ENCODE measurements around the gene BMP2K.

Gene BMP2K

GRCh38 chr4:78910612-78911011 lies 134.5 kb downstream of the BMP2K start:
- DNase-seq (ENCODE audit: low read depth in 2 of 2) = no peak
- no peak for TF ChIP-seq CTCF (IDR thresholded peaks at IDR 0.05; ENCODE audit: low read depth, low read length)
- no peak overlapping the region for H3K4me3 ChIP-seq (replicated peaks in 1 of 2; ENCODE audit: low read depth in 2 of 2, low read length in 2 of 2)

GRCh38 chr4:78922207-78922606 lies 146.1 kb downstream of the BMP2K start:
- TF ChIP-seq CTCF (IDR thresholded peaks at IDR 0.05; ENCODE audit: low read depth, low read length) = no peak
- H3K4me3 ChIP-seq (replicated peaks in 1 of 2; ENCODE audit: low read depth in 2 of 2, low read length in 2 of 2) = no peak overlapping the region
- peak; percentile 17 to 73 for DNase-seq (ENCODE audit: low read depth in 2 of 2)

GRCh38 chr4:78923464-78924312 lies 147.5 kb downstream of the BMP2K start:
- no peak for TF ChIP-seq CTCF (IDR thresholded peaks at IDR 0.05; ENCODE audit: low read depth, low read length)
- no peak overlapping the region for H3K4me3 ChIP-seq (replicated peaks in 1 of 2; ENCODE audit: low read depth in 2 of 2, low read length in 2 of 2)
- peak in 1 of 2 donors; percentile 13 for DNase-seq (ENCODE audit: low read depth in 2 of 2)

GRCh38 chr4:78926826-78927225 lies 150.7 kb downstream of the BMP2K start:
- no peak for DNase-seq (ENCODE audit: low read depth in 2 of 2)
- H3K4me3 ChIP-seq (replicated peaks in 1 of 2; ENCODE audit: low read depth in 2 of 2, low read length in 2 of 2) = no peak overlapping the region

GRCh38 chr4:78928835-78929234 lies 152.7 kb downstream of the BMP2K start:
- H3K4me3 ChIP-seq (replicated peaks in 1 of 2; ENCODE audit: low read depth in 2 of 2, low read length in 2 of 2) = no peak overlapping the region
- DNase-seq (ENCODE audit: low read depth in 2 of 2) = no peak
- TF ChIP-seq CTCF (IDR thresholded peaks at IDR 0.05; ENCODE audit: low read depth, low read length) = no peak

More at GRCh38 chr4:78926826-78927225, 150.7 kb downstream of the BMP2K start:
- TF ChIP-seq CTCF (IDR thresholded peaks at IDR 0.05; ENCODE audit: low read depth, low read length) = no peak

- DNase-seq (ENCODE audit: low read depth in 2 of 2) = no peak
- no peak overlapping the region for H3K4me3 ChIP-seq (replicated peaks in 1 of 2; ENCODE audit: low read depth in 2 of 2, low read length in 2 of 2)
- TF ChIP-seq CTCF (IDR thresholded peaks at IDR 0.05; ENCODE audit: low read depth, low read length) = no peak
Observed at GRCh38 chr4:78930016-78930629, 154.0 kb downstream of the BMP2K start.
